UCSD-AML1 (cell line): ENCODE data around the gene SLC15A3.

Experiments
- DNase-seq: peaks from one replicate; lab custom pipeline; 2025; ENCODE audit not compliant: unreplicated experiment; lab: John Stamatoyannopoulos, UW

SLC15A3 gene

DNA sequence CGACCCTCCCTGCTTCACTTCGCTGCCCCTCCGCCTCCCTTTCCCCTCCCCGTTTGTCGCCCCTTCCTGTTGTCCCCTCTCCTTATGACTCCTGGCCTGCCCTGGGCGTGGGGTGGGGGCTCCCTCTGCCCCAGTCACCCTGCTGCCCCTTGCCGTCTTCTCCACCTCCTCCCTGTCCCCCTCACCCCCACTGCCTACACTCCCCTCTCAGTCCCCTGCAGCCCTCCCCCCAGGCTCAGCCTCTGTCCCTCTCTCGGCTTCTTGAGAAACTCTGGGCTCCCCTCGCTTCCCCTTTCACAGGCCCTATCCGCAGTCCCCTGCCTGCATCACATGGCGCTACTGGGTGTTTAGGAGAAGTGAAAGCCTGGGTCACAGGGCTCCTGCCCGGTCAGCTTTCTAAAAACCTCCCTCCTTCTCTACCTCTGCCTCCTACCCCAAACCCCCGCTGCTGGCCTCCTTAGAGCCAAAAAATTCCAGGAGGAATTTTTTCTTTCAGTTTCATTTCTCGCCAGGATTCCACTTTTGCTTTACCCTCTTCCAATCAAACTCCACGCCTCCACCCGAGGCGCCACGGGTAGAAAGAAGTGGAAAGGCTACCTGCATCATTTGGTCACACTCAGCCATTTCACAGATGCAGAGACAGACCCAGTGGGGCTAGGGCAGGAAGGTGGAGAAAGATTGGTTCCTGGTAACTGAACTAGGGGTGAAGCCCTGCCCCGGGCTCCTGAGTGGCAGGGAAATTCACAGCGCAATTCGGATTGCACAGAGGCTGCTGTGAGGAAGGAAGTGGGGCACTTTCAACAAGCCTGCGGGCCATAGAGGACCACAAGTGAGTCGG, at the start of gene SLC15A3:
Gene SLC15A3 (minus strand): TSS at position 273 of the 838 bp plus-strand sequence. CDS start 625 bp downstream, outside the sequence.
- peak; percentile 59 for DNase-seq

DNA sequence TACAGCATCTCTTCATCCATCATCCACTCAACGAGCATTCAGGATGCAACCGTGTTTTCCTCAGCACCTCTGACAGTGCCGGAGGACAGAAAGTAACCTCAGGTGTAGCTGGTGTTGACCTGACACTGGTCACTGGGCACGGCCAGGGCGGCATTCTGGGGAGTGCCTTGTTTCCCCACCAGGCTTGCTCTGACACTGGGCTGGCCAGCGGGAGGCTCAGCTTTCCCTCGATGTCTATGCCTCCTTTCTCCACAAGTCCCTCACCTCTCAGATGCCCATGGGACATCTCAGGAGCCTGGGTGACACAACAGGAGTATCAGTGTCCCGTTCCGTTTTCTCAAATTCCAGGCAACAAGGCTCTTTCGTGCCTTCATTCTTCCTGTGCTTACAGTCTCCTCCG, 48.5 kb upstream of the SLC15A3 start:
- DNase-seq, result no peak

DNA sequence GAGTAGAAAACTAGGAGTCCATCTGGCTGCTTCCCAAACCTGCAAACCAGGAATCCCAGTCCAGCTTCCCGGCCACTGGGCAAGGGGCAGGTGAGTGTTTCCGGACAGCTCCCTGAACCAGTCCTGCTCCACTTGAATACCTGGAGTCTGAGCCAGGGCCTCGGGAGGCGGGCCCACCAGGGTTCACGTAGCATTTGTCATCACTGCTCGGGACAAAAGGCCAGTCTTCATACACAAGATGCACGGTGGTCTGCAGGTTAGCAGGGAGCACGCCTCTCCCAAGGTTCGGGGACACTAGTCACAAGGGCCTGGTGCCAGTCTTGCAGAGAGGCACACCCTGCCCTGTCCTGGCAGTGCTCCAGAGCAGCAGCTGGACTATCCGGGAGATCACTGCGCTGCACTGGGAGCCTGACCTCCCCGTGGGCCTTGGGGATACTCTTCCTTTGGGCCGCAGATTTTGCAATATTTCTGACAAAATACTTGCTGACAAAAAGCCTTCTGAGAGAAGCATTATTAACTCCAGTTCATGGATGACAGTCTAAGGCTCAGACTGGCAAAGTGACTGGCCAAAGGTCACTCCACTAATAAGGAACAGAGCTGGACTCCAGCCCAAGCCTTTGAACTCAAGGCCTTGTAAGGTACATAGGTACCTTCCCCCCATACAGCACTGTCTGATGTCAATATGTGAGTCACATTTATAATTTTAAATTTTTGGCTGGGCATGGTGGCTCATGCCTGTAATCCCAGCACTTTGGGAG, 44.6 kb upstream of the SLC15A3 start:
- DNase-seq, result no peak

DNA sequence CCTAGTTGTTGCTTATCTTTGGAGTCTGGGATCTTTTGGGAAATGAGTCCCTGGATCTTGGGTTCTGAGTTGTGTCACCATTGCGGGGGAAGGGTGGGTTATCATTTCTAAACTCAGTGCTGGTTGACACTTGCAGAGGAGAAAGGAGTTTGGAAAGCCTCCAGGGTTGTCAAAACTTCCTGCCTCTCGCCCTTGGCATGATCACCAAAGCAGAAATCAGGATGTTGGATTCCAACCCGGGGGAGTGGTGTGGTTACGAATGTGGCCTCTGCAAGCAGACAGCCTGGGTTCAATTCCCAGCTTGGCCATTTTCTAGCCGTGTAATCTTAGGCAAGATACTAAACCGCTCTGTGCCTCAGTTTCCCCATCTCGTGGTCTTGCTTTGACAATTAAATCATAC, 43.8 kb upstream of the SLC15A3 start:
- DNase-seq, result peak; percentile 25

DNA sequence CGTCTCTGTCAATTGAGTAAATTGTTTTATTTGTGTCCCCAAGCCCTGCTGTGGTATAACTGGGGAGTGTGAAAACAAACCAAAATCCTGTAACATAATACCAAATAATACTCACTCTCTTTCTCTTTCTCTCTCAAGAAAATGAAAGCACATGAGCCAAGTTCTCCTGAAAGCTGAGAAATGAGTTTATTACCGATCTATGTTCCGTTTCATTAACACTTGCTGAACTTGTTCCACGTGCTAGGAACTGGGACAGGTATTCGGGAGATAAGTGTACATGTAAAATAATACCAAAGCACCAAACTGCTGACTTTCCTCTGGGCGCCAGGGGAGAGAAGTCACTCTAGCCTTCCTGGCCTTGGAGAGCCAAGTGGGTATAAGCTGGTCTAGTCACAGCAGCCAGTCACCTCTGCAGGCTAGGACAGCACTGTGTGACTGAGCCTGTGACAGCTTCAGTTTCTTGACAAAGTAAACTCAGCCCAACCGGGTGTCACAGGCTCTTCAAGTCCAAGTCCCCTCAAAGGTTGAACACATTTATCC, 42.6 kb upstream of the SLC15A3 start:
- no peak for DNase-seq

DNA sequence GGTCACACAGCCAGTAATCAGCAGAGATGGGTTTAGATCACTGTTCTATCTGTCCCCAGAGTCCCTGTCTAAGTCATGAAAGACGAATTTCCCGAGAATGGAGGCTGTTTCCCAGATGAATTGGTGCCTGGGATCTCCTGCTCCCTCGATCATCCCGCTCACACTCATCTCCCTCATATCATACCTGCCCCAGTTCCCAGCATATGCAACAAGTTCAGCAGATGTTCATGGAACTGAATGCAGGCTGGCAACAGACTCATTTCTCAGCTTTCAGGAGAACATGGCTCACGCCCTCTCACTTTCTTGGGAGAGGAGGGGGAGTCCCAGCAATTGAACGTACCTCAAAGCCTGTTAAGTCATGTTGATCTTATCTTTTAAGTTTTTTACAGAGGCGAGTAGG, 41.6 kb upstream of the SLC15A3 start:
- DNase-seq, result no peak

DNA sequence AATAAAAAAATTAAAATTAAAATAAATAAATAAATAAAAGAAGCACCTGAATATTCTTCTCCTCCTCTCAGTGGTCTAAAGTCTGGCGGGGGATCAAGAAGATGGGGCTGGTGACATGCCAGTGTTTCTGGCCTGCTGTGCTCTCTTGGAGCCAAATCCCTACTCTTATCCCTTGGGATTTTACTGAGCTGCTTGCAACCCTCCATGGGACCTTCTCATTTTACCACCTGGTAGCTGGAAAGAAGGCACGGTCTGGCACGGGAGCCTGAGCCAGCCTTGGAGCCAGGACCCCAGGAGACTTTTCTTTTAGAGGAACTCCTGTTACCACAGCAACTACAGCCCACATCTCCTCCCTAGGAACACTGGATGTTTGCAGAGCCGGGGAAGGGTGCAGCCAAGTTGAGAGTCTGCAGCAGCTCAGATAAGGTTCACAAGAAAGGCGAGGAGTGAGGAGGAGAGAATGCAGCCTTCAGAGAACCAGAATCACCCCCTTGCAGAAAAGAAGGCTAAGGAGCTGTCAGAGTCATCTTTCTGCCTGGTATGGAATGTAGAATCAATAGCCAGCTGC, 41.0 kb upstream of the SLC15A3 start:
- DNase-seq, result peak; percentile 54

DNA sequence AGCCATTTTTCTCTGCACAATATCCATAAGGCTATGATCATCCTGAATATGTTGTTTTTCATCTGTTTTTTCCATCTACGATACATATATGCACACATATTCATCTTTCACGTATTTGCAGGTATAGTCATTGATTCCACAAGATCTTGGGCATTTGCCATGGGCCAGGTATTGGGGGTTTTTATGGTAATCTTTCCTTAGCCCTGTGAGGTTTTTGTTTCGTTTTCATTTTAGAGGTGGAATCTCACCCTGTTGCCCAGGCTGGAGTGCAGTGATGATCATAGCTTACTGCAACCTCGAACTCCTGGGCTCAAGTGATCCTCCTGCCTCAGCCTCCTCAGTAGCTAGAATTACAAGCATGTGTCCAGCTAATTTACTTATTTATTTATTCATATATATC, 39.5 kb upstream of the SLC15A3 start:
- no peak for DNase-seq

DNA sequence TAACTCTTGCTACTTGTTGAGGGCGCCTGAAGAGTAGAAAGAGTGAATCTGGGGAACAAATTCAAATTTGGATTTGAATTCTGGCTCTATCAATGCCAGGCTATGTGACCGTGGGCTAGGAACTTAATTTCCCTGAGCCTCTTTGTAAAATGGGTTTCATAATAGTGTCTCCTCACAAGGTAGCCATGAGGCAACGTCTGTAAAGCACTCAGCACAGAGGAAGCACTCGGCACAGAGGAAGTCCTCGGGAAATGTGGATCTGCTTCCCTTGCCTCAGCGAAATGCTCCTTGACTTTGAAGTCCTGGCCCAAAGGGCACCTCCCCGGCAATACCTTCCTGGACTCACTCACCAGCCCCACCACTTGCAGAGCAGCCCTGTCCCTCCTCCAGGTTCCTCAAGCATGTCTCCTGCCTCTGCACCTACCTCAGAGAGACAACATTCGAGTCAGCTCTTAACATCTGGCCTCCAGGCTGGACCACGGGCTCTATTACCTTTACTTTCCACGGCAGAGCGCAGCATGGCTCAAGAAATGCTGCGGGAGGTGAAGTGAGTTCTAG, 37.2 kb upstream of the SLC15A3 start:
- peak; percentile 48 for DNase-seq

DNA sequence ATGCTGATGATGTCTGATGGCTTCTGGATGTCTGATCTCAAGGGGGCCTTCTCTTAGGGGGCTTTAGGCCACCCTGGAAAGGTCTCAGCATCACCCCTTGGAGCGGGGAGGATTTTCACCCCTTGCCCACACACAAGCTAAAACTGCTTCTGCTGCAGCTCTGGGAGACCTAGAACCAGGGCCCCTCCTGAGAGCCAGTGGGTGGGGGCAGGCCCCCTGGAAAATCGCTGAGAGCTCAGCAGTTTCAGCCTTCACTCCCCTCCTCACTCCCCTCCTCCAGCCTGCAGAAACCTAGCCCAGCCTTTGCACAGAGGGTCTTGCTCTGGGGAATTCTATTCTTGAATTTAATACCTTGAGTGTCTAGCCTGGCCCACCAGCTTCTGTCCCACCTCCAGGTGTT, 36.7 kb upstream of the SLC15A3 start:
- no peak for DNase-seq

DNA sequence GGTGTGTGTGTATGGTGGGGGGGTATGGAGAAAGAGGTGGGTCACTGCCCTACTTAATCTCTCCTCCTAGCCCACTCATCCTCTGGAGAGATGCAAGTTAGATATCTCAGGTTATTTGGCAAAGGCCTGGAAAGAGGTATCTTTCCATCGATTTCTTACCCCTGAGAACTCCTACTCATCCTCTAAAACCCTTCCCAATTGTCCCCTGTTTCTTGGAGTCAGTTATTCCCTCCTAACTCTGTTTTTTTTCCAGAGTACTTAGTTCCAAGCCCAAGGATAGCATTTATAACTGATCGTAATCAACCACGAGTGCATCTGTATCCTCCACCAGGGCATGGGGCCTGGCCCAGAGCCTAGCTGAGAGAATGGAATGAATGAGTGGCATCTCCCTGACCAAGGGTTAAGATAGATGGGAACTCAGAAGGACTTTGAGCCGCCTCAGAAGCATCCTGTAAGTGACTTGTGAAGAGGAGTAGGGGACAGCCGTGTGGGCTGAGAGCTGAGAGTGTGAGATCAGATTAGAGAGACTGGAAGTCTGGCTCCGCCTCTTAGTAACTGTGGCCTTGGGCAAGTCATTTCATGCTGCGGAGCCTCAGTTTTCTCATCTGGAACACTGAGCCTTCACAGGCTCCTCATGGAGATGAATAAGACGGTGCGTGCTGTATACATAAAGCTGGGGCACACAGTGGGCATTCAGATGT, 35.8 kb upstream of the SLC15A3 start:
- DNase-seq, result no peak

DNA sequence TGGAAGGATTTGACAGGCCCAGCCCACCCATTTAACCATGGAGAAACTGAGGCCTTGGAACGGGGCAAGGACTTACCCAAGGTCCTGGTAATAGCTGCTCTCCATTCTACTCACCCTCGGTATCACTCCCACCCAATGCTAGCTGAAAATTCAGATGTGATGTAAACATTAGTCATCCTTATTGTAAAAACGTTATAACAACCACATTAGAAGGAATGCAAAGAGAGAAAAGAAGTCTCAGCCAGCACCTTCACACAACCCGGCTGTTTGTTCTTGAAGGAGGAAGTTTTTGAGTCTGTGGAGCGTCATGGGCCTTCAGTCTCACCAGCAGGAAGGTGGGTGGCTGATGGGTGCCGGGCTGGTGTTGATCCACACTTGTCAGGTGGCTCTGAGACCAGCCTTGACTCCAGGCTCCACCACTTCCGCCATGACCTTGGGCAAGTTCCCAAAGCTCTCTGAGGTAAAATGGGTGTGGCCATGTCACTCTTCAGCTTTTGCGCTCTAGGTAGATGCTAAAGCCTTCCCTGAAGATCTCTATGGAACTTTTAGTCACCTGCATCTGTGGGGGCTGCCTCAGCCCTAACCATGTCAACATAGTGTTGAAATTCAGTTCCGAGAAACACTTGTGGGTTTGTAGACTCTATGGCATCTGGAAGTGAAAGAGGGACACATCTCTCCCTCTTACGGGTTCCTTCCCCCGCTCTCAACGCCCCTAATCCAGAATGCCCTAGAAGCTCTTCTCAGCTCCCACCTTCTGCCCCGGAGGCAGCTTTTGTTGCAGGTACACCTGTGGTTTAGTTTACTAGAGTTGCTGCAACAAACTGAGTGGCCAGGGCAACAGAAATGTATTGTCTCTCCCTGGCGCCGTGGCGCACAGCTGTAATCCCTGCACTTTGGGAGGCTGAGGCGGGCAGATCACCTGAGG, 34.3 kb upstream of the SLC15A3 start:
- DNase-seq, result peak; percentile 73

DNA sequence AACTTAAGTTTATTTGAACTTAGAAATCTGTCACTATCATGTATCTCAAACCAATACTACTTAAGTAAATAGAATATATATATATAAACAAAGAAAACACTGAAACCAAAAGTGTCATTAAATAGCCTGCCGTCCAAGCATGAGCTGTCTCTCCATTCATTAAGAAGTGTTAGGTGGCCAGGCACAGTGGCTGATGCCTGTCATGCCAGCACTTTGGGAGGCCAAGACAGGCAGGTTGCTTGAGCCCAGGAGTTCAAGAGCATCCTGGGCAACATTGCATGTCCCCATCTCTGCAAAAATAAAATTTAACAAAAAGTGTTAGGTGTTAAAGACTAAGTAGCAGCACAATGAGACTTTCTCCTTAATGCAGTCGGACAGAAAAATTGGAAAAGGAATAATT, 33.5 kb upstream of the SLC15A3 start:
- DNase-seq, result no peak

DNA sequence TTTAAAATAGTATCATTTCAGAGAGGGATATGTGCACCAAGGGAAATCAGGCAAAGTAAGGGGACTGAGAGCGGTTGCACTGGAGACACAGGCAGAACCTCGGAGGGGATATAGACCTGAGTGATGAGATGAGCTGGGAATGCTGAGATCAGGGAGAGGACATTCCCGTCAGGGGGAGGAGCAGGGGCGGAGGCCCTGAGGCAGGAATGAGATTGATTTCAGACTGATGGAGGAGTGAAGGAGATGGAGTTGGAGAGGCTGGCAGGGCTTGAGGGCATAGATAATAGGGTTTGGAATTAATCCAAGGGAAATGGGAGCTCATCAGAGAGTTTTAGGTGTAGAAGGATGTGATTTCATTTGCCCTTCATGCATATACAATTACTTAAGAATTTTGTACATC, 32.7 kb upstream of the SLC15A3 start:
- DNase-seq, result no peak

DNA sequence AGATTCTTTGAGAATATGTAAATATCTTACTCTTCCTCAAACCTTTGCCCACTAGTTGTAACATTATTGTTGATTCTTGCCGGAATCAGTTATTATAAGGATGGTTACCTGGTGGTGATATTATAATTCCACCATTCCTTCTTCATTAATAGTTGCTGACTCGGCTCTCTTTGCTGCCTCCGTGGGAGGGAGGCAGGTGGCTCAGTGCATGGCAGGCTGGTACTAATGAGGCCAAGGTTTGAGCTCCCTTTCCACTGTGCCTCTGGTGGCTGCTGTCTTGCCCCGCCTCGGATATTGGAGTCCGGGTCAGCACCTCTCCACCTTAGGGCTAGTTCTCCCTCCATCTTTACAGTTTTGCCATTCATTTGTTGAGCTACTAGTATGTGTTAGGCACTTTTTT, 32.2 kb upstream of the SLC15A3 start:
- no peak for DNase-seq

DNA sequence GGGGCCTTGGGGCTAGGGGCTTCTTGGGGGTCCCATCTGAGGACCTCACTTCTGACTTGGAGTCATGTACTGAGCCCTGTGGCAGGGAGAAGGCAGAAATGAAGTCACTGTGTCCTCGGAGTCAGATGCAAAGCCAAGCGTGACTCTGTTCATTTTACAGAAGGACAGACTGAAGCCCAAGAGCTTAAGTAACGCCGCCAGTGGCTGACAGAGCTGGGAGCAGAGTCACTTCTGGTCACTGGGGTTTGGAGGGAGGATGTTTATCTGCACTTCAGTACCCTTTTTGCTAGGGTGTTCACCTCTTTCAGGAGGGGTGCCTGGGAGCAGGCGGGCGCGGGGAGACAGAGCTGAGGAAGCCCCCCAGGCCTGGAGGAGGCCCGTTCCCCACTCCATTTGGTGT, 30.2 kb upstream of the SLC15A3 start:
- DNase-seq, result no peak

DNA sequence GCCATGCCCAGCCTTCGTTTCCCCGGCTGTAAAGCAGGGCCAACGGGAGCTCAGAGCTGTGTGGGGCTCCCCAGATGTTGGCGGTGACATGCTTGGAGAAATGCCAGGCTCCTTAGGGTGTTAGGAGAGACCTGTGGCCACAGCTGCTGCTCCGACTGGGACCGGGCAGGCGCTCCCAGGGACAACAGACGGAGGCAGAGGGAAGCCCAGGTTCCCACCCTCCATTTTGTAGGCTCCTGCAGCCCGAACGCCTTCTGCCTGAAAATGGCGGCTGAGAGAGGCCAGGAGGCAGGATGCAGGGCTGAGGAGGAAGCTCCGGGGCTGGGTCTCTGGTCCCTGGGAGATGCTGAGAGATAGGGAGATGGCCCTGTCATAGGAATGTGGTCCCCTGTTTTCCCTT, 29.5 kb upstream of the SLC15A3 start:
- DNase-seq, result no peak

DNA sequence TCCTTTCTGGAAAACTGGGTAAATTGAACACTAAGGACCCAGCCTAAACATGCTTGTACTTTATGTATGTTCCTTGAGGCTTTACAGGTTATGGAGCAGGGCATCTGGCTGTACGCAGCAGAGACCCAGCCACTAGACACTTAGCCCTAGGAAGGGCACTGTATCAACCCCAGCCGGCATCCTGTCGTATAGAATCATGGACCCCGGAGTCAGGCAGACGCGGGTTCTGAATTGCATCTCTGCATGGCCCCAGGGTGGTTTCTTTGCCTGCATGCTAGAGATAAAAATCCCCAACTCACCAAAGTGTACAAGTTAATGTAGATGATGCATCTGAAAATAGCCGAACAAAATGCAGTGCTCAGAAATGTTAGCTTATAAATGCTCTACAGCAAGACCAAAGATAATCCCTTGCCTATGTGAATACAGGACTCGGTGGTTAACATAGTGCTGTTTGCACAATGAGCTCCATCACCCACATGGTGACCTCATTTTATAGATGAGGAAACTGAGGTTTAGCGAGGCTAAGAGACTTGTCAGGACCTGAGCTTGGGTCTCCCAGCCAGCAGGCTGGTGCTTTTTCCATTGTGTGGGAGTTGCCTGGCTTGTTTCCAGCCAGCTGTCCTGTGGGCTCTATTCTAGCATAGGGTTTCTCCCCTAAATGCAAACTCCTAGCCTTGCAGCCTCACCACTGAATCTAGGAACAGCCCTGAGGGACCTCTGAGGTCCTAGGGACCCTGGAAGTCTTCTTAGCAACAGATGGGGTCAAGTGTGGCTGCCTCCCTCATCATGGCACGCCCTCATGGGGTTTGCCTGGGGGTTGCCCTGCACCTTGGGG, 26.8 kb upstream of the SLC15A3 start:
- peak; percentile 71 for DNase-seq

DNA sequence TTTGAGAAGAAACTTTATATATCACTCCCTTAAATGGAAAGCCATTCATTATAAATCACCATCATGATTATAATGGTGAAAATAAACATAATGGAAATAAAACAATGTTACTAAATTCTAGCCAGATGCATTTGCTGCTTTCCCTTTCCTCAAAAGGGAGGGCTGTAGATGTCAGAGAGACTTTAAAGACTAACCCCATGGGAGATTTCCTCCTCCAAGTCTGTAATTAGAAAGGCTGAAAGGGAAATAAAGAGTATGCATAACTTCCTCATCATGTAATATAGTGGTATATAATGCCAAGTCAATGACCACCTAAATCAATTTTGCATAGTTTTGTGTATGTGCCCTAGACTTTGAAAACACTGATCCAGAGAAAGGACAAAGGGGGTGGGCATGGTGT, 25.9 kb upstream of the SLC15A3 start:
- no peak for DNase-seq
